Keratinocyte (primary cell): Measurements from ENCODE around the gene KRTAP12-4. TPM values are rescaled to one million over a fixed set of nuclear protein-coding genes. Genes with fewer than 3 reads are reported as not detected.

Experiments used
- DNase-seq: peaks from one replicate; pipeline ENCODE4 v3.0.0-alpha.2; 2011; ENCODE audit warnings: low read depth, missing footprints, low spot score
- FAIRE-seq: peaks from 2 replicates; lab custom pipeline; 2011; peaks lifted over from hg19 to GRCh38; lab: Jason Lieb, UNC
- H2AFZ ChIP-seq: 2 replicates; pipeline ENCODE4 v1.6.0; 2012; ENCODE audit warnings: low read length, control low read depth, inconsistent platforms; ENCODE audit not compliant: control insufficient read depth
- H3K27ac ChIP-seq: 2 replicates; pipeline ENCODE4 v1.5.1; 2011; ENCODE audit warnings: low read length; ENCODE audit not compliant: control insufficient read depth, insufficient read depth
- H3K27me3 ChIP-seq: 3 replicates; pipeline ENCODE4 v1.6.0; 2011; ENCODE audit warnings: low read length; ENCODE audit not compliant: control insufficient read depth, insufficient read depth; ENCODE audit errors: extremely low read depth
- H3K36me3 ChIP-seq, 2 experiments: 2 replicates in 1 of 2; 3 replicates in 1 of 2; pipeline ENCODE4 v1.5.1; 2011; ENCODE audit warnings: low read length in 2 of 2, mild to moderate bottlenecking in 1 of 2; ENCODE audit not compliant: control insufficient read depth in 2 of 2, insufficient read depth in 2 of 2; ENCODE audit errors: extremely low read depth in 1 of 2
- H3K4me1 ChIP-seq: 3 replicates; pipeline ENCODE4 v1.5.1; 2011; ENCODE audit warnings: low read length; ENCODE audit not compliant: control insufficient read depth, insufficient read depth; ENCODE audit errors: extremely low read depth
- H3K4me2 ChIP-seq: 3 replicates; pipeline ENCODE4 v1.6.0; 2011; ENCODE audit warnings: low read depth, low read length; ENCODE audit not compliant: control insufficient read depth, insufficient read depth; ENCODE audit errors: extremely low read depth
- H3K4me3 ChIP-seq, 3 experiments: fragments of 200-600 bp in 1 of 3; sonication (generic) in 1 of 3; 2 replicates in 2 of 3; 3 replicates in 1 of 3; pipeline ENCODE4 v1.5.1; 2011 to 2016; ENCODE audit warnings: low read length in 3 of 3, mild to moderate bottlenecking in 3 of 3, control low read depth in 2 of 3, inconsistent platforms in 1 of 3, low read depth in 1 of 3, mixed read lengths in 1 of 3, mixed run types in 1 of 3, moderate library complexity in 1 of 3; ENCODE audit not compliant: control insufficient read depth in 2 of 3, insufficient read depth in 2 of 3; ENCODE audit errors: extremely low read depth in 1 of 3
- H3K79me2 ChIP-seq: 2 replicates; pipeline ENCODE4 v1.6.0; 2012; ENCODE audit warnings: low read length; ENCODE audit not compliant: control insufficient read depth, insufficient read depth
- H3K9ac ChIP-seq: 3 replicates; pipeline ENCODE4 v1.6.0; 2011; ENCODE audit warnings: low read length; ENCODE audit not compliant: control insufficient read depth, insufficient read depth; ENCODE audit errors: extremely low read depth
- H3K9me1 ChIP-seq: 3 replicates; pipeline ENCODE4 v1.6.0; 2011; ENCODE audit warnings: low read length; ENCODE audit not compliant: control insufficient read depth, insufficient read depth; ENCODE audit errors: extremely low read depth
- H3K9me3 ChIP-seq: 2 replicates; pipeline ENCODE4 v1.5.1; 2012; ENCODE audit warnings: low read depth, low read length; ENCODE audit not compliant: control insufficient read depth
- H4K20me1 ChIP-seq: 3 replicates; pipeline ENCODE4 v1.6.0; 2011; ENCODE audit warnings: low read length; ENCODE audit not compliant: control insufficient read depth, insufficient read depth; ENCODE audit errors: extremely low read depth
- EZH2 ChIP-seq: IDR thresholded peaks from one replicate; pipeline ENCODE4 v1.6.1; 2012; ENCODE audit warnings: inconsistent platforms, mild to moderate bottlenecking, low read length, moderate library complexity
- dilution Hi-C: fragments of 300-500 bp; cut with MboI; formaldehyde crosslinking; loops from one replicate; pipeline ENCODE4 v1.7.0; 2020; ENCODE audit warnings: low sequenced_read_pairs; ENCODE audit not compliant: extremely low pct_ligation_motif_present
- polyA plus RNA-seq, 5 experiments: library from polyadenylated mRNA; depleted of rRNA in 3 of 5; stranded (reverse) in 3 of 5; stranded (forward) in 1 of 5; unstranded in 1 of 5; fragments of >200 nt; gene quantifications; 1 replicate in 1 of 5; 2 replicates in 3 of 5; 3 replicates in 1 of 5; pipeline versions ENCODE4 v1.2.1 to v1.2.3, GENCODE V29; 2011 to 2012; ENCODE audit warnings: missing spikeins in 2 of 5, low read depth in 1 of 5, low replicate concordance in 1 of 5
- TF ChIP-seq, protein P1 (sequence below), 3 experiments: IDR thresholded peaks in 1 of 3; conservative IDR thresholded peaks in 1 of 3; optimal IDR thresholded peaks in 1 of 3; 2 replicates in 2 of 3; 3 replicates in 1 of 3; pipeline versions ENCODE3 to v1.5.1; 2011; ENCODE audit warnings: low read length in 3 of 3, mild to moderate bottlenecking in 3 of 3, moderate library complexity in 2 of 3, control low read depth in 1 of 3, inconsistent platforms in 1 of 3; ENCODE audit not compliant: insufficient read depth in 2 of 3; ENCODE audit errors: extremely low read depth in 1 of 3

The KRTAP12-4 gene
- polyA plus RNA-seq, 1 donor (not counting 4 experiments of a cell fraction or from before 2014, with no cell fraction given): not detected

DNA sequence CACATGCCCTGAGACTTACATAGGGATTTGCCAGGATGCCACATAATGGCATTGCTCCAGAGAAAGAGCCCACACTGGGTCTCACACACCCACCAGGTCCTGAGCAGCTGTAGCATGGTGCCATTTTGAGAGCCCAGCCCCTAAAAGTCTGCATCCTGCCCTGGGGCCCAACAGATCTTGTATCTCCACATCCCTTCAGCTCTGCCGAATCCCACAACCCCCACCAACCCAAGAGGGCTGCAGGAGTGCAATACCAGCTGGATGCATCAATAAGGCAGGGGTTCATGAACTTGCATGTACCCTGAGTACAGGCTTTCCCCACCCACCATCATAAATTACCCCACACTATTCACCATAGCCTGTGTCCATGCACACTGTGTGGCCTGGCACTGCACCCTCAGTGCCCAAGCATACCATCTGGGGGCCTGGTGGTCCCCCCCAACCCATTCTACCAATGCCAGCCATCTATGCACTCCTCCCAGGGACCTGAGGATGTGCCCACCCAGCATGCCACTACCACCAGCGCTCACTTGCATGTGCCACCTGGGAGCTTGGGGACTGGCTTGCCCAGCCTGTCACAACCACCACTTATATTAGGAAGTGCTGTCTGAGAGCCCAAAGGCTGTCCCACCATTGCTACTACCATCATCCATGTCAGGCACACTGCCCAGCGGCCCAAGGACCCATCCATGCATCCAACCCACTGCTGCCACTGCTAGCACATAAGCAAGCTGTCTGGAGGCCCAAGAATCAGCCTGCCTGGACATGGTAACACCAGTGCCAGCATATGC lies 16.4 kb upstream of the KRTAP12-4 start:
- Histone ChIP-seq H3K4me2 (no peak overlapping the region), H3K27ac (no peak overlapping the region), H3K9me1 (no peaks in the 10 kb centered on the region), H3K36me3 (no peaks in the 10 kb centered on the region), H2AFZ (no peak overlapping the region), H3K79me2 (no peaks in the 10 kb centered on the region), H3K9ac (no peak overlapping the region), H3K4me1 (no peaks in the 10 kb centered on the region), H4K20me1 (no peaks in the 10 kb centered on the region), H3K9me3 (no peaks in the 10 kb centered on the region), H3K27me3 (peaks cover 9% of the 10 kb centered on the region), H3K4me3 (no peak overlapping the region)
- FAIRE-seq (no peak), DNase-seq (no peak)
- TF ChIP-seq, protein P1, sequence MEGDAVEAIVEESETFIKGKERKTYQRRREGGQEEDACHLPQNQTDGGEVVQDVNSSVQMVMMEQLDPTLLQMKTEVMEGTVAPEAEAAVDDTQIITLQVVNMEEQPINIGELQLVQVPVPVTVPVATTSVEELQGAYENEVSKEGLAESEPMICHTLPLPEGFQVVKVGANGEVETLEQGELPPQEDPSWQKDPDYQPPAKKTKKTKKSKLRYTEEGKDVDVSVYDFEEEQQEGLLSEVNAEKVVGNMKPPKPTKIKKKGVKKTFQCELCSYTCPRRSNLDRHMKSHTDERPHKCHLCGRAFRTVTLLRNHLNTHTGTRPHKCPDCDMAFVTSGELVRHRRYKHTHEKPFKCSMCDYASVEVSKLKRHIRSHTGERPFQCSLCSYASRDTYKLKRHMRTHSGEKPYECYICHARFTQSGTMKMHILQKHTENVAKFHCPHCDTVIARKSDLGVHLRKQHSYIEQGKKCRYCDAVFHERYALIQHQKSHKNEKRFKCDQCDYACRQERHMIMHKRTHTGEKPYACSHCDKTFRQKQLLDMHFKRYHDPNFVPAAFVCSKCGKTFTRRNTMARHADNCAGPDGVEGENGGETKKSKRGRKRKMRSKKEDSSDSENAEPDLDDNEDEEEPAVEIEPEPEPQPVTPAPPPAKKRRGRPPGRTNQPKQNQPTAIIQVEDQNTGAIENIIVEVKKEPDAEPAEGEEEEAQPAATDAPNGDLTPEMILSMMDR (optimal IDR thresholded peaks at IDR 0.05 in 1 of 3, IDR thresholded peaks at IDR 0.05 in 1 of 3, conservative IDR thresholded peaks at IDR 0.05 in 1 of 3; ENCODE audit: extremely low read depth in 1 of 3, insufficient read depth in 2 of 3, low read length in 3 of 3): no peak
- no peak for TF ChIP-seq EZH2
- dilution Hi-C loops: no loop called here

DNA sequence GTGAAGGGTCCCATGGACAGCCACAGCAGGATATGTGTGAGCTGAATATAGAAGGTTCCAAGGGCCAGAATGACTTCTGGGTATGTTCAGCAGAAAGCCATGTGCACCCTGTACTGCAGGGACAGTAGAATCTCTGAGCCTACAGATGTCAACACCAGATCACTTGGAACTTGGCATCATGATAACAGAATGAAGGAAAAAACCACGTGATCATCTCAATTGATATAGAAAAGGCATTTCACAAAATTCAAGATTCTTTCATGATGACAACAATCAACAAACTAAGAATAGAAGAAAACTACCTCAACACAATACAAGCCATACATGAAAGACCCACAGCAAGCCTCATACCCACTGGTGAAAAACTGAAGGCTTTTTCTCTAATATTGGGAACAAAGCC lies 13.2 kb upstream of the KRTAP12-4 start:
- Histone ChIP-seq H2AFZ (no peak overlapping the region), H3K79me2 (no peaks in the 10 kb centered on the region), H3K9me1 (no peaks in the 10 kb centered on the region), H3K4me2 (no peak overlapping the region), H3K9ac (no peak overlapping the region), H3K9me3 (no peaks in the 10 kb centered on the region), H3K4me1 (no peaks in the 10 kb centered on the region), H4K20me1 (no peaks in the 10 kb centered on the region), H3K27ac (no peak overlapping the region), H3K27me3 (peaks cover 6% of the 10 kb centered on the region), H3K36me3 (no peaks in the 10 kb centered on the region), H3K4me3 (no peak overlapping the region)
- DNase-seq (no peak), FAIRE-seq (no peak)
- dilution Hi-C loops: no loop called here
- TF ChIP-seq, protein P1 (optimal IDR thresholded peaks at IDR 0.05 in 1 of 3, IDR thresholded peaks at IDR 0.05 in 1 of 3, conservative IDR thresholded peaks at IDR 0.05 in 1 of 3; ENCODE audit: extremely low read depth in 1 of 3, insufficient read depth in 2 of 3, low read length in 3 of 3): no peak
- TF ChIP-seq EZH2: no peak
